Heart right ventricle (tissue), 16 donors: ENCODE data around the gene STEAP1B. TPM values are rescaled to one million over a fixed set of nuclear protein-coding genes. Genes with fewer than 3 reads are reported as not detected.

Experiments
- ATAC-seq, 8 donors: fragments of 200-7000 bp; cut with Tn5 transposase; one replicate each; pipeline ENCODE4 v1.9.1; 2020; ENCODE audit warnings: mild to moderate bottlenecking in 8 of 8, moderate library complexity in 8 of 8, moderate number of reproducible peaks in 1 of 8
- DNase-seq, 2 donors: peaks; one replicate each; pipeline ENCODE4 v3.0.0-alpha.2; 2020
- H3K27ac ChIP-seq, 10 donors: fragments of 200-600 bp; sonication (generic) in 2 of 10; one replicate each; pipeline versions ENCODE4 v1.5.0 to v1.8.0; 2020 to 2022; ENCODE audit warnings: mild to moderate bottlenecking in 3 of 10
- H3K27me3 ChIP-seq, 7 donors: fragments of 200-600 bp; one replicate each; pipeline ENCODE4 v1.8.0; 2021 to 2022; ENCODE audit warnings: mild to moderate bottlenecking in 2 of 7
- H3K36me3 ChIP-seq, 9 donors: fragments of 200-600 bp; sonication (generic) in 1 of 9; one replicate each; pipeline versions ENCODE4 v1.5.0 to v1.8.0; 2020 to 2022; ENCODE audit warnings: mild to moderate bottlenecking in 2 of 9
- H3K4me1 ChIP-seq, 9 donors: fragments of 200-600 bp; sonication (generic) in 1 of 9; one replicate each; pipeline versions ENCODE4 v1.5.0 to v1.8.0; 2020 to 2022; ENCODE audit warnings: mild to moderate bottlenecking in 4 of 9
- H3K4me3 ChIP-seq, 10 donors: fragments of 200-600 bp; sonication (generic) in 2 of 10; one replicate each; pipeline versions ENCODE4 v1.5.0 to v1.8.0; 2020 to 2022; ENCODE audit warnings: mild to moderate bottlenecking in 7 of 10, moderate library complexity in 2 of 10
- H3K9me3 ChIP-seq, 11 donors: fragments of 200-600 bp in 10 of 11; sonication (generic) in 2 of 11; one replicate each; pipeline versions ENCODE4 v1.5.0 to v1.8.0; 2013 to 2022; ENCODE audit warnings: mild to moderate bottlenecking in 2 of 11, control low read depth in 1 of 11, moderate library complexity in 1 of 11
- CTCF ChIP-seq, 9 donors: fragments of 200-600 bp; sonication (generic) in 2 of 9; IDR thresholded peaks; one replicate each; pipeline versions ENCODE4 v1.5.0 to v1.8.0; 2021 to 2022; ENCODE audit warnings: antibody characterized with exemption in 9 of 9, mild to moderate bottlenecking in 5 of 9, moderate library complexity in 1 of 9
- WGBS, 2 donors: extraction: QIAGEN DNeasy Blood & Tissue Kit; methylation state at CpG; one replicate each; pipeline ENCODE4 v1.1.7; 2013; ENCODE audit warnings: inconsistent platforms in 1 of 2; 5-methylcytosine and 5-hydroxymethylcytosine counted together
- intact Hi-C, 10 donors: fragments of 100-400 bp; cut with DNase I; formaldehyde crosslinking; loops; one replicate each; pipeline versions ENCODE4 v1.11.1 to v1.14.2; 2022
- polyA plus RNA-seq, 2 donors: library from polyadenylated mRNA; stranded (reverse); fragments of 200-250 nt; gene quantifications; one replicate each; pipeline ENCODE4 v1.2.3, GENCODE V29; 2013
- total RNA-seq, 10 donors: library from RNA; stranded (reverse); fragmentation: NEBNext Ultra II Directional in 3 of 10; extraction: Animal tissue kit (Norgen Biotek cat#: 25700) in 3 of 10; gene quantifications; one replicate each; pipeline versions ENCODE4 v1.2.1 to v1.2.4, GENCODE V29; 2021 to 2023
- donor health status: Arrhythmogenic right ventricular cardiomyopathy.
- donor health status: ischemic (EF 13 %, LVEDD 7.1; RV severe dilation, severe dysfunction).
- donor health status: healthy with polysubstance abuse.
- donor health status: DM: no; HTN: yes; CAD: no.
- donor health status: DM: no; HTN: no; CAD: no.
- donor health status: ischemic (EF 25% LVEDD 6.9; RV normal size, moderate dysfunction).
- donor health status: ischemic (EF 25% LVEDD 5.7; RV mildly dilated, moderate dysfunction).
- donor health status: healthy.
- donor health status: DM: yes; HTN: yes; CAD: no.
- donor health status: Ischemic cardiomyopathy.
- donor health status: ischemic (EF 35%, LVEDD 5.7; RV mildly dilated, moderate dysfunction).
- donor health status: nonischemic (EF 11% LVEDD 7.7; RV severe dilation, severe dysfunction).
- donor health status: DM: yes; HTN: yes; CAD: no.
- donor health status: PGD.
- donor health status: ischemic (EF 29% LVEDD 5.4; RV normal size, mild dysfunction).
- donor health status: nonischemic (EF 23%, LVEDD 6.1; RV moderate dilation, normal function).

Gene STEAP1B
- total and polyA plus RNA-seq, 12 donors = 0.15 to 0.76 (median 0.40) TPM; not detected in 2

GRCh38 chr7:22411977-22412693 is 87.9 kb downstream of the STEAP1B start:
- 84% methylated on average over 4 of the region's 4 CpGs for WGBS, 2 donors
- no peaks in the 10 kb centered on the region for H3K4me1 ChIP-seq
- no peak overlapping the region for H3K4me3 ChIP-seq
- DNase-seq (no peak), ATAC-seq (no peak)
- no peaks in the 10 kb centered on the region for H3K27me3 ChIP-seq
- intact Hi-C loops = no loop called here
- TF ChIP-seq CTCF (IDR thresholded peaks at IDR 0.05) = no peak
- H3K36me3 ChIP-seq = no peaks in the 10 kb centered on the region
- H3K27ac ChIP-seq = no peak overlapping the region
- no peaks in the 10 kb centered on the region for H3K9me3 ChIP-seq

DNA sequence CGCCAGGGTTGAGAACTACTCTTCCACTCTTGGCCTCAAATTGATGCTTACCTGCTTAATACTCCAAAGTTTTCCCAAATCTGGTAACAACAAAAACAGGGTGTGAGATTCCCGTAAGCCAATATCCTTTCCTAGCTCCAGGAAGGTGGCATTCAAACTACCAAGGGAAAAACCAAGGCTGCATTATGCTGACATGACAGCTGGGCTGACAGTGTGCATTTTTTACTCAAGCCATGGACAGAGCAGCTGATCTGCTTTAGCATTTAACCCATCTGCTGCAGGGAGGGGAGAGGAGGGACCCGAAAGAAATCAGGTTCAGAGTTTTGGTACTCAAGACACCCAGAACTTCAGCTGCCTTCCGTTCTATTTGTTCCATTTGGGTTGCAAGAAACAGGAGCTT is 93.3 kb downstream of the STEAP1B start:
- Histone ChIP-seq H3K4me3 (no peak overlapping the region), H3K27ac (no peak overlapping the region), H3K9me3 (no peaks in the 10 kb centered on the region), H3K36me3 (no peaks in the 10 kb centered on the region), H3K4me1 (no peaks in the 10 kb centered on the region), H3K27me3 (no peaks in the 10 kb centered on the region)
- intact Hi-C loops = no loop called here
- ATAC-seq (no peak), DNase-seq (no peak)
- WGBS, 2 donors = 95 to 96% methylated on average over 4 of the region's 4 CpGs
- no peak for TF ChIP-seq CTCF (IDR thresholded peaks at IDR 0.05)

- Histone ChIP-seq H3K27ac (no peak overlapping the region), H3K9me3 (no peaks in the 10 kb centered on the region), H3K36me3 (no peaks in the 10 kb centered on the region), H3K4me1 (no peaks in the 10 kb centered on the region), H3K27me3 (no peaks in the 10 kb centered on the region), H3K4me3 (no peak overlapping the region)
- ATAC-seq (no peak), DNase-seq (no peak)
- no peak for TF ChIP-seq CTCF (IDR thresholded peaks at IDR 0.05)
- WGBS, 2 donors = 81 to 85% methylated on average over 3 of the region's 3 CpGs
- intact Hi-C loops = no loop called here
Measured at GRCh38 chr7:22404421-22405023, 95.5 kb downstream of the STEAP1B start.

DNA sequence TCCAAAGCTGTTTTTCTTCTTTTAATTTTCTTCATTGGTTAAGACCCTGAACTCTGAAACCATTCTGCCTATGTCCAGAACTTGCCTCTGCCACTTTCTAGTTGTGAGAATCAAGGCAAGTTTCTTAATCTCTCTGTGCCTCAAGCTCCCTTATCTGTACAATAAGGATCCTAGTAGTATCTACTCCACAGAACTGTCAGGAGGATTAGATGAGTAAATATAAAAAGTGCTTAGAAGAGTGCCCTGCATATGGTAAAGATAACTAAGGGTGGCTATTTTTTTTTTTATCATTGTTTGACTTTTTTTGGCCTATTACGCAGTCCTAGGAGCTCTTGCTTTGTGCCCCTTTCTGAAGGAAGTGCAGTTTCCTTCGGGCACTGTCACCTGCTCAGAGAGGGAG is 96.6 kb downstream of the STEAP1B start:
- ATAC-seq = no peak
- no peak overlapping the region for H3K27ac ChIP-seq
- intact Hi-C loops = no loop called here
- no peak overlapping the region for H3K4me3 ChIP-seq
- no peaks in the 10 kb centered on the region for H3K9me3 ChIP-seq
- no peak for DNase-seq
- no peaks in the 10 kb centered on the region for H3K4me1 ChIP-seq
- TF ChIP-seq CTCF (IDR thresholded peaks at IDR 0.05) = no peak
- 92 to 94% methylated on average over 2 of the region's 2 CpGs for WGBS, 2 donors
- H3K36me3 ChIP-seq = no peaks in the 10 kb centered on the region
- no peaks in the 10 kb centered on the region for H3K27me3 ChIP-seq
